Measurements from ENCODE around the gene PPAT. TPM values are rescaled to one million over a fixed set of nuclear protein-coding genes. Genes with fewer than 3 reads are reported as not detected.
A peak's percentile ranks its signal among the peaks of the same experiment; 100 is the strongest.

Gene PPAT
- total and polyA plus RNA-seq, 5 donors from 2014 or later: 6.7 to 14.0 (median 10.9) TPM

DNA sequence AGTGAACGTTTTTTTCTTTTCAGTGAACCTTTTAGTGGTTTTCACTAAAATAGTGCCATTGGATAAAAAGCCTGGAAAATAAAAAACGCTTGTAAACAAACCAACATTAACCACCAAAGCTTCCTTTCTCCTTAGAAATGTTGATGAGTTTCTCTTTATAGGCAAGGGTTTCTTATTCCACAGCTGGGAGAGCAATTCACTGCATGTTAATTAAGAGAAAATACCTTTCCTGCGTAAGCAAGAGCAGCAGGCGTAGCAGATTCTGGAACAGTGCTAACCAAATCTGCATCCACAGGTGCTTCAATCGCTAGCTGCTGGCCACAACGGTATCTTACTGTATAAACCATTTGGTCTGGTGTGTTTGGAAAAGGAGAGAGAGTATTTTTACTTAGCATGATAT lies 34.9 kb downstream of the PPAT start:
- H3K27me3 Mint-ChIP-seq: no peaks in the 10 kb centered on the region
- peaks cover 0 to 5% (median 0%) of the 10 kb centered on the region in 4 donors for H3K4me1 Mint-ChIP-seq
- H3K27ac Mint-ChIP-seq: no peak overlapping the region
- DNase-seq (no peak), ATAC-seq (ENCODE audit: low read depth in 2 of 2) (no peak)
- Histone ChIP-seq H3K27me3 (ENCODE audit: control insufficient read depth, insufficient read depth, low read length) (no peaks in the 10 kb centered on the region), H3K4me1 (ENCODE audit: control insufficient read depth, insufficient read depth, low read length, poor library complexity, severe bottlenecking) (no peaks in the 10 kb centered on the region), H3K4me3 (ENCODE audit: low read depth, low read length) (no peak overlapping the region), H3K27ac (ENCODE audit: insufficient read depth, low read length, poor library complexity, severe bottlenecking) (no peak overlapping the region), H3K36me3 (ENCODE audit: control insufficient read depth, insufficient read depth, low read length) (peaks cover 14% of the 10 kb centered on the region), H3K9me3 (ENCODE audit: control insufficient read depth in 2 of 2, low read length in 2 of 2) (no peaks in the 10 kb centered on the region)
- H3K36me3 Mint-ChIP-seq: peaks cover 11% of the 10 kb centered on the region
- no peaks in the 10 kb centered on the region for H3K9me3 Mint-ChIP-seq
- H3K4me3 Mint-ChIP-seq: no peak overlapping the region

DNA sequence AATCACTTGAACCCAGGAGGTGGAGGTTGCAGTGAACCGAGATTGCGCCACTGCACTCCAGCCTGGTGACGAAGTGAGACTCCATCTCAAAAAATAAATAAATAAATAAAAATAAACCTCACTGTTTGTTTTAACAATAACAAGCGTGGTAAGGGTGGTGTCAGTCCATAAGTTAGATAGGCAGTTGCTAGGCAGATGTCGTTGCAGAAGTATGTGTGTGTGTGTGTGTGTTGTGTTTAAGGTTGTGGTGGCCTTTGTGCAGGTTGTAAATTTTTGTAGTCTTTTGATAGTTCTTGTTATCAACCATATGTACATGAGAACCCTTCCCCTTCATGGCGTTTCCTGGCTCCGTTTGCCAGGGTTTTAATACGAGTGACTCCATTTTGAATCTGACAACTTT lies 44.1 kb downstream of the PPAT start:
- Histone ChIP-seq H3K4me1 (ENCODE audit: control insufficient read depth, insufficient read depth, low read length, poor library complexity, severe bottlenecking) (peaks cover 14% of the 10 kb centered on the region), H3K4me3 (ENCODE audit: low read depth, low read length) (no peak overlapping the region), H3K9me3 (ENCODE audit: control insufficient read depth in 2 of 2, low read length in 2 of 2) (no peaks in the 10 kb centered on the region), H3K27ac (ENCODE audit: insufficient read depth, low read length, poor library complexity, severe bottlenecking) (no peak overlapping the region), H3K36me3 (ENCODE audit: control insufficient read depth, insufficient read depth, low read length) (no peaks in the 10 kb centered on the region), H3K27me3 (ENCODE audit: control insufficient read depth, insufficient read depth, low read length) (no peaks in the 10 kb centered on the region)
- H3K36me3 Mint-ChIP-seq: no peaks in the 10 kb centered on the region
- ATAC-seq (ENCODE audit: low read depth in 2 of 2) (no peak), DNase-seq (no peak)
- H3K4me3 Mint-ChIP-seq: peak overlapping the region in 2 of 4 donors; percentile 28 to 31
- no peaks in the 10 kb centered on the region for H3K9me3 Mint-ChIP-seq
- H3K27me3 Mint-ChIP-seq: peaks cover 11% of the 10 kb centered on the region
- H3K27ac Mint-ChIP-seq: no peak overlapping the region
- H3K4me1 Mint-ChIP-seq: peaks cover 27 to 48% (median 35%) of the 10 kb centered on the region in 4 donors

- H3K27me3 Mint-ChIP-seq: peaks cover 11% of the 10 kb centered on the region
- H3K4me3 ChIP-seq (ENCODE audit: low read depth, low read length): no peak overlapping the region
- no peaks in the 10 kb centered on the region for H3K9me3 Mint-ChIP-seq
- H3K4me1 ChIP-seq (ENCODE audit: control insufficient read depth, insufficient read depth, low read length, poor library complexity, severe bottlenecking): peaks cover 22% of the 10 kb centered on the region
- peak overlapping the region; percentile 48 to 100 (median 76) for H3K4me3 Mint-ChIP-seq
- H3K4me1 Mint-ChIP-seq: peaks cover 27 to 52% (median 41%) of the 10 kb centered on the region in 4 donors
- no peaks in the 10 kb centered on the region for H3K36me3 ChIP-seq (ENCODE audit: control insufficient read depth, insufficient read depth, low read length)
- DNase-seq (no peak), ATAC-seq (ENCODE audit: low read depth in 2 of 2) (no peak)
- H3K27ac Mint-ChIP-seq: peak overlapping the region; percentile 53 to 99 (median 74)
- peak overlapping the region; percentile 15 for H3K27ac ChIP-seq (ENCODE audit: insufficient read depth, low read length, poor library complexity, severe bottlenecking)
- H3K9me3 ChIP-seq (ENCODE audit: control insufficient read depth in 2 of 2, low read length in 2 of 2): no peaks in the 10 kb centered on the region
- H3K27me3 ChIP-seq (ENCODE audit: control insufficient read depth, insufficient read depth, low read length): no peaks in the 10 kb centered on the region
- H3K36me3 Mint-ChIP-seq: no peaks in the 10 kb centered on the region
These were observed 45.9 kb downstream of the PPAT start for GRCh38 chr4:56389558-56389957.

- no peaks in the 10 kb centered on the region for H3K27me3 ChIP-seq (ENCODE audit: control insufficient read depth, insufficient read depth, low read length)
- Mint-ChIP-seq H3K27me3 (peaks cover 11% of the 10 kb centered on the region), H3K4me3 (peak overlapping the region; percentile 92 to 100 (median 96)), H3K36me3 (no peaks in the 10 kb centered on the region), H3K4me1 (peaks cover 31 to 59% (median 45%) of the 10 kb centered on the region in 4 donors), H3K27ac (peak overlapping the region; percentile 96 to 99 (median 98)), H3K9me3 (no peaks in the 10 kb centered on the region)
- no peaks in the 10 kb centered on the region for H3K36me3 ChIP-seq (ENCODE audit: control insufficient read depth, insufficient read depth, low read length)
- peak overlapping the region; percentile 97 for H3K27ac ChIP-seq (ENCODE audit: insufficient read depth, low read length, poor library complexity, severe bottlenecking)
- H3K4me1 ChIP-seq (ENCODE audit: control insufficient read depth, insufficient read depth, low read length, poor library complexity, severe bottlenecking): peaks cover 22% of the 10 kb centered on the region
- peak overlapping the region; percentile 99 for H3K4me3 ChIP-seq (ENCODE audit: low read depth, low read length)
- ATAC-seq (ENCODE audit: low read depth in 2 of 2) (no peak), DNase-seq (peak in 1 of 3 donors; percentile 17)
- no peaks in the 10 kb centered on the region for H3K9me3 ChIP-seq (ENCODE audit: control insufficient read depth in 2 of 2, low read length in 2 of 2)
These were observed 47.1 kb downstream of the PPAT start for GRCh38 chr4:56388306-56388705.

DNA sequence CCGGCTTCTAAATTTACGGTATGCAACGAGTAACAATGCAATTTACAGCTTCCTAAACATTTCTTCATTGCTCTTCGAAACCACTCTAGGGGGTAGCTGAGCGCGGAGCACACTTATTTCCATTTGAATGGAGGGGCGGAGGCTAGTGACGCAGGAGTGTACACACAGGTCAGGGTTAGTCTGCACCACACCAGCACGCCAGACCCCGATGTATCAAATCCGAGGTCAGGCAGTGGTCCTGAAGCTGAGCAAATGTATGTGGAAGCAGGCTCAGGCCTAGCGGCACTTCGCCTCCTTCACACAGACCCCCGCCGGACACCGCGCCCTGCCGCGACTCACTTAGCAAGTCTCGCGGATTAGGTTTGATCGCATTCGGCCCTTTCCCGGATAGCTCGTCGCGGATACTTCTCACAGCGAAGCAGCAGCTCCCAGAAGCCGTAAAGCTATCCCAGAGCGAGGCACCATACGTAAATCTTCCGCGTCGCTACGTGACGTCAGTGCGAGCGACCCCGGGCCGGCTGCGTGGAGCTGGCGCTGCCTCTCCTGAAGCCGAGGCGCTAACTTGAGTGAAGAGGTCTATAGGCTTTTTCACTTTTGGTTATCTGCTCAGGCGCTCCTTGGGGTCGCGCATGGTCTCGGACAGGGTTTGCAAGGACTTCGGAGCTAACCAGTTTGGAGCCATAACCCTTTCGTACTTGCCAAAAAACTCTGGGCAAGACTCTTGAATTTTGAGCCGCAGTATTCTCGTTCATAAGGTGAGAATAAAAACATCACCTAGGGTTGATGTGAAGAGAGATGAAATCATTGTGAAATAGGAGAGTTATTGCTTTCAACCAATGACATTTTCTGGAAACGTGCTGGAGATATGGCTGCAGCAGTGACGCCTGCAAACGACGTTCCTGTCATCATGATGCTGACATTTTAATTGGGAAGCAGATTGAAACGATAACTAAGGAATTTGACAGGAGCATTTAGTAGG lies 48.1 kb downstream of the PPAT start, which contains the start of gene AASDH:
TSS of gene AASDH (minus strand) at position 469 of the 979 bp plus-strand sequence. CDS start 3,192 bp downstream, outside the sequence.
- H3K36me3 Mint-ChIP-seq: no peaks in the 10 kb centered on the region
- H3K4me1 Mint-ChIP-seq: peaks cover 31 to 59% (median 45%) of the 10 kb centered on the region in 4 donors
- no peaks in the 10 kb centered on the region for H3K27me3 ChIP-seq (ENCODE audit: control insufficient read depth, insufficient read depth, low read length)
- peak within 1 kb of the TSS; percentile 97 for H3K27ac ChIP-seq (ENCODE audit: insufficient read depth, low read length, poor library complexity, severe bottlenecking)
- peak; percentile 90 to 96 (median 94) for DNase-seq
- H3K36me3 ChIP-seq (ENCODE audit: control insufficient read depth, insufficient read depth, low read length): no peaks in the 10 kb centered on the region
- H3K9me3 ChIP-seq (ENCODE audit: control insufficient read depth in 2 of 2, low read length in 2 of 2): no peaks in the 10 kb centered on the region
- no peaks in the 10 kb centered on the region for H3K9me3 Mint-ChIP-seq
- peaks cover 22% of the 10 kb centered on the region for H3K4me1 ChIP-seq (ENCODE audit: control insufficient read depth, insufficient read depth, low read length, poor library complexity, severe bottlenecking)
- H3K27me3 Mint-ChIP-seq: peaks cover 11% of the 10 kb centered on the region
- peak within 1 kb of the TSS; percentile 96 to 99 (median 98) for H3K27ac Mint-ChIP-seq
- H3K4me3 ChIP-seq (ENCODE audit: low read depth, low read length): peak within 1 kb of the TSS; percentile 99
- peak; percentile 86 to 88 for ATAC-seq (ENCODE audit: low read depth in 2 of 2)
- H3K4me3 Mint-ChIP-seq: peak within 1 kb of the TSS; percentile 92 to 100 (median 96)

DNA sequence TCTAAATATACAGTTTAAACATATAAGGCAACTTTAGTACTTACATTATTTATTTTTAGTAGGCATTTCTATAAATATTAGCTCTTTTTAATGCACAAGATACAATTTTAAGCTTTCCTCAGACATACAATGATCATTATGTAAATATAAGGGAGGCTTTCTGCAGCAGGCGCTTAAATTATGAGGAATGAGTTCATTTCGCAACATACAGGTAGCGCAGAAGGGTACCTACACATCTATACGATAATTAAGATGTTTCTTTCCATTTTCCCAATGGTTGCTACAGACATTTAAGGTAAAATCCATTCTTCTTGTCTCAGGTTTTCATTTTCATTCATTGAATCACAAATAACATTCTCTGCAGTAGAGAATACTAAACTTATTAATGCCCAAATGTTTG lies 49.3 kb downstream of the PPAT start:
- Mint-ChIP-seq H3K27ac (peak overlapping the region in 2 of 3 donors; percentile 5 to 99), H3K4me3 (peak overlapping the region in 3 of 4 donors; percentile 92 to 100 (median 93)), H3K27me3 (peaks cover 11% of the 10 kb centered on the region), H3K4me1 (peaks cover 31 to 61% (median 43%) of the 10 kb centered on the region in 4 donors), H3K36me3 (peaks cover 4% of the 10 kb centered on the region), H3K9me3 (no peaks in the 10 kb centered on the region)
- ATAC-seq (ENCODE audit: low read depth in 2 of 2) (no peak), DNase-seq (no peak)
- H3K9me3 ChIP-seq (ENCODE audit: control insufficient read depth in 2 of 2, low read length in 2 of 2): no peaks in the 10 kb centered on the region
- H3K4me3 ChIP-seq (ENCODE audit: low read depth, low read length): peak overlapping the region; percentile 59
- peak overlapping the region; percentile 97 for H3K27ac ChIP-seq (ENCODE audit: insufficient read depth, low read length, poor library complexity, severe bottlenecking)
- no peaks in the 10 kb centered on the region for H3K27me3 ChIP-seq (ENCODE audit: control insufficient read depth, insufficient read depth, low read length)
- peaks cover 22% of the 10 kb centered on the region for H3K4me1 ChIP-seq (ENCODE audit: control insufficient read depth, insufficient read depth, low read length, poor library complexity, severe bottlenecking)
- H3K36me3 ChIP-seq (ENCODE audit: control insufficient read depth, insufficient read depth, low read length): no peaks in the 10 kb centered on the region

DNA sequence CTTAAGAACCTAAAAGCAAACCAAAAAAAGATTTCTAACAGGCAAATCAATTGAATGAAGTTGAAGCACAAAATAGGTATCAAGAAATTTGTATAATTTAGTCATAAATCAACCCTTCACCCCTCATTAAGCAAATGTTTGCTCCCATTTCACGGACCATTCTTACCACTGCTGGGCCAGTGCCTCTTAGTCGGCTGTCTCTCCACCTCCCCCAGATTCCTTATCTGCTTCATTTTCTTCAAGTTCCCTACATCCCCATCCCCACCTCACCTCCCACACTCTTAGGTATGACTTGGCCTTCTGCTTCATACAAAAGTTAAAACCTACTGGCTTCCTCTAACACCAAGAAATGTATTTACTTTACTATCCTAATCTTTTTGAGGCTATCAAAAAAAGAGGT lies 60.0 kb downstream of the PPAT start:
- H3K27me3 ChIP-seq (ENCODE audit: control insufficient read depth, insufficient read depth, low read length): no peaks in the 10 kb centered on the region
- DNase-seq (no peak), ATAC-seq (ENCODE audit: low read depth in 2 of 2) (no peak)
- no peak overlapping the region for H3K27ac ChIP-seq (ENCODE audit: insufficient read depth, low read length, poor library complexity, severe bottlenecking)
- peaks cover 0 to 2% (median 0%) of the 10 kb centered on the region in 7 donors for H3K9me3 Mint-ChIP-seq
- H3K27me3 Mint-ChIP-seq: no peaks in the 10 kb centered on the region
- H3K36me3 ChIP-seq (ENCODE audit: control insufficient read depth, insufficient read depth, low read length): peaks cover 8% of the 10 kb centered on the region
- no peaks in the 10 kb centered on the region for H3K4me1 ChIP-seq (ENCODE audit: control insufficient read depth, insufficient read depth, low read length, poor library complexity, severe bottlenecking)
- H3K9me3 ChIP-seq (ENCODE audit: control insufficient read depth in 2 of 2, low read length in 2 of 2): no peaks in the 10 kb centered on the region
- no peak overlapping the region for H3K27ac Mint-ChIP-seq
- H3K4me1 Mint-ChIP-seq: peaks cover 6 to 20% (median 10%) of the 10 kb centered on the region in 4 donors
- peaks cover 28% of the 10 kb centered on the region for H3K36me3 Mint-ChIP-seq
- no peak overlapping the region for H3K4me3 ChIP-seq (ENCODE audit: low read depth, low read length)
- no peak overlapping the region for H3K4me3 Mint-ChIP-seq
